ENCODE results near the gene PCBP3. TPM values are rescaled to one million over a fixed set of nuclear protein-coding genes. Genes with fewer than 3 reads are reported as not detected.

Gene PCBP3
- total and polyA plus RNA-seq, 2 of the 8 experiments (the other 6 are each of a cell fraction or from before 2014, with no cell fraction given) = 3.5 to 6.3 TPM

DNA sequence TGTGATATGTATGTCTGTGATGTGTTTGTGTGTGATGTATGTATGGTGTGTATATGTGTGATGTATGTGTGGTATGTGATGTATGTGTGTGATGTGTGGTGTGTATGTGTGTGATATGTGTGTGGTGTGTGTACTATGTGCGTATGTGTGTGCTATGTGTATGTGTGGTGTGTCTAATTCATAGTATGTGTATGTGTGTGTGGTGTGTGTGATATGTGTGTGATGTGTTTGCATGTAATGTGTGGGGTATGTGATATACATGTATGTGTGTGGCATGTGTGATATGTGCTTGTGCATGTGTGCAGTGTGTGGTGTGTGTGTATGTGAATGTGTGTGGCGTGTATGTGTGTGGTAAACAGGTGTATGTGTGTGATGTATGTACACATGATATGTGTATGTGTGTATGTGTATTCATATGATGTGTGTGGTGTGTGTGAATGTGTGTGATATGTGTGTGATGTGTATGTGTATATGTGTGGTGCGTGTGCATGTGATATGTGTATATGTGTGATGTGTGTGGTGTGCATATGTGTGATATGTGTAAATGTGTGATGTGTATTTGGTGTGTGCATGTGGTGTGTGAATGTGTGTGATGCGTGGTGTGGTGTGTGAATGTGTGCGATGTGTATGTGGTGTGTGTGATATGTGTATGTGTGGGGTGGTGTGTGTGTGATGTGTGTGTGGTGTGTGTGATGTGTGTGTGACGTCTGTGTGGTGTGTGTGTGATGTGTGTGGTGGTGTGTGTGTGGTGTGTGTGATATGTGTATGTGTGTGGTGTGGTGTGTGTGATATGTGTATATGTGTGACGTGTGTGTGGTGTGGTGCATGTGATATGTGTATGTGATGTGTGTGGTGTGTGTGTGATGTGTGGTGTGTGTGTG is 8.0 kb upstream of the PCBP3 start (continued):
- TF ChIP-seq GTF2F1 (IDR thresholded peaks at IDR 0.05; ENCODE audit: borderline replicate concordance, low read depth, low read length) (no peak), SRF (IDR thresholded peaks at IDR 0.05; ENCODE audit: low read depth, low read length) (no peak), RNF2 (IDR thresholded peaks at IDR 0.05; ENCODE audit: borderline replicate concordance, low read depth, low read length, missing control alignments, poor library complexity, severe bottlenecking) (no peak), CTBP2 (IDR thresholded peaks at IDR 0.05; ENCODE audit: borderline replicate concordance, insufficient read depth, insufficient read length, low read length) (no peak)
- TF ChIP-seq, protein P1, sequence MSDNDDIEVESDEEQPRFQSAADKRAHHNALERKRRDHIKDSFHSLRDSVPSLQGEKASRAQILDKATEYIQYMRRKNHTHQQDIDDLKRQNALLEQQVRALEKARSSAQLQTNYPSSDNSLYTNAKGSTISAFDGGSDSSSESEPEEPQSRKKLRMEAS (IDR thresholded peaks at IDR 0.05) = no peak
